A204.1 (cell line): ENCODE measurements around the gene CRAT.

Experiments used
- FAIRE-seq: peaks from 2 replicates; lab custom pipeline; 2012; peaks lifted over from hg19 to GRCh38; lab: Jason Lieb, UNC

Gene CRAT

GRCh38 chr9:129109952-129110739, 447 bp downstream of the CRAT start:
- no peak for FAIRE-seq

- no peak for FAIRE-seq
Measured at GRCh38 chr9:129109537-129109903, 1.1 kb downstream of the CRAT start.

- FAIRE-seq: no peak
Measured at GRCh38 chr9:129108805-129109536, 1.6 kb downstream of the CRAT start.

GRCh38 chr9:129108083-129108804, 2.3 kb downstream of the CRAT start:
- no peak for FAIRE-seq

GRCh38 chr9:129107651-129108050, 2.9 kb downstream of the CRAT start:
- no peak for FAIRE-seq

GRCh38 chr9:129105857-129106694, 4.5 kb downstream of the CRAT start:
- no peak for FAIRE-seq

- no peak for FAIRE-seq
Measured at GRCh38 chr9:129104051-129104450, 6.5 kb downstream of the CRAT start.

- no peak for FAIRE-seq
Measured at GRCh38 chr9:129103595-129103965, 7.0 kb downstream of the CRAT start.

- no peak for FAIRE-seq
Measured at GRCh38 chr9:129102791-129103594, 7.6 kb downstream of the CRAT start.

GRCh38 chr9:129102095-129102525, 8.5 kb downstream of the CRAT start:
- no peak for FAIRE-seq

GRCh38 chr9:129101279-129101678, 9.3 kb downstream of the CRAT start:
- no peak for FAIRE-seq

GRCh38 chr9:129100383-129101169, 10.0 kb downstream of the CRAT start:
- FAIRE-seq: no peak

GRCh38 chr9:129098328-129098727, 12.3 kb downstream of the CRAT start:
- FAIRE-seq: no peak

GRCh38 chr9:129097671-129098306, 12.8 kb downstream of the CRAT start:
- FAIRE-seq: no peak

- FAIRE-seq: no peak
Measured at GRCh38 chr9:129095908-129096307, 14.7 kb downstream of the CRAT start.

GRCh38 chr9:129095170-129095667, 15.4 kb downstream of the CRAT start:
- no peak for FAIRE-seq

GRCh38 chr9:129094387-129095169, 16.0 kb downstream of the CRAT start:
- no peak for FAIRE-seq

- no peak for FAIRE-seq
Measured at GRCh38 chr9:129093602-129094386, 16.8 kb downstream of the CRAT start.
